Measurements from ENCODE around the gene SYT2.

GRCh38 chr1:202648605-202649226 lies 61.5 kb downstream of the SYT2 start:
- TF ChIP-seq CTCF (IDR thresholded peaks at IDR 0.05; ENCODE audit: insufficient read depth, low read length) (no peak), POLR2AphosphoS5 (IDR thresholded peaks at IDR 0.05; ENCODE audit: low read depth) (no peak)
